Stimulated activated CD8-positive, alpha-beta memory T cell treated with anti-CD3 and anti-CD28 coated beads, Interleukin-7, amount 100 ng/mL, for 1 hour (primary cell): ENCODE results near the gene HES5.

Experiments
- DNase-seq, 2 donors: peaks; one replicate each; pipeline ENCODE4 v3.0.0-alpha.2; 2020; ENCODE audit warnings: low read depth in 2 of 2

The HES5 gene

DNA sequence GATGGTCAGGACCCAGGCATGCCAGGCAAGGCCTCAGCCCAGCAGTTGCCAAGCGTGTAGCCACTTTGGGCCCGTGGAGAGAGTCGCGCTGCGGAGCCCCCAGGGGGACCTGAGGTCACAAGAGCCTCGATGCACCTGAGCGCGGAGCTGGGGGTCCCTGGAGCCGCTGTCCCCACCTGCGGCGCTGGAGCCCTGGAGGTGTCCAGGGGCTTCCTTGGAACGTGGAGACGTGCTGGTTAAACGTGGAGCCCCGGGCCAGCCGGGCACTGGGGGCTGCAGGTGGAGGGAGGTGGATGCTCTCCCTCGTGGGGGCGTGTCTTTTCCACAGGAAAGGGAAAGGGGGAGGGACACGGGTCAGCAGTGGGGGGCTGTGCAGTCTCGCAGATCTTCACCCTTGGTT, 50.9 kb downstream of the HES5 start:
- DNase-seq = no peak
